Lower lobe of right lung (tissue), 2 donors: ENCODE results near the gene CADM1. TPM values are rescaled to one million over a fixed set of nuclear protein-coding genes. Genes with fewer than 3 reads are reported as not detected.

ENCODE experiments used
- ATAC-seq, 2 donors: fragments of 200-7000 bp; cut with Tn5 transposase; one replicate each; pipeline ENCODE4 v1.9.1; 2020 to 2022; ENCODE audit warnings: mild to moderate bottlenecking in 2 of 2, moderate library complexity in 2 of 2
- DNase-seq: peaks from one replicate; pipeline ENCODE4 v3.0.0-alpha.2; 2020
- H3K27ac ChIP-seq: fragments of 200-600 bp; one replicate; pipeline ENCODE4 v1.8.0; 2022
- H3K27me3 ChIP-seq: fragments of 200-600 bp; one replicate; pipeline ENCODE4 v1.8.0; 2022; ENCODE audit warnings: low read depth
- H3K36me3 ChIP-seq: fragments of 200-600 bp; one replicate; pipeline ENCODE4 v1.8.0; 2022; ENCODE audit warnings: mild to moderate bottlenecking
- H3K4me1 ChIP-seq: fragments of 200-600 bp; one replicate; pipeline ENCODE4 v1.8.0; 2022
- H3K4me3 ChIP-seq: fragments of 200-600 bp; one replicate; pipeline ENCODE4 v1.8.0; 2022; ENCODE audit warnings: mild to moderate bottlenecking
- H3K9me3 ChIP-seq: fragments of 200-600 bp; one replicate; pipeline ENCODE4 v1.8.0; 2022
- CTCF ChIP-seq: fragments of 200-600 bp; IDR thresholded peaks from one replicate; pipeline ENCODE4 v1.8.0; 2022; ENCODE audit warnings: antibody characterized with exemption, mild to moderate bottlenecking
- intact Hi-C: fragments of 100-400 bp; cut with DNase I; formaldehyde crosslinking; loops from one replicate; pipeline ENCODE4 v1.11.0; 2022
- total RNA-seq: library from RNA; stranded (reverse); fragmentation: NEBNext Ultra II Directional; extraction: Animal tissue kit (Norgen Biotek cat#: 25700); gene quantifications from one replicate; pipeline ENCODE4 v1.2.1, GENCODE V29; 2021
- donor health status: DM: no; HTN: yes; CAD: no; lungs with severe emphysema.

Gene CADM1
- total RNA-seq, 1 donor from 2014 or later = 149 TPM

GRCh38 chr11:115304774-115305472 lies 199.3 kb downstream of the CADM1 start:
- no peaks in the 10 kb centered on the region for H3K27me3 ChIP-seq
- no peaks in the 10 kb centered on the region for H3K9me3 ChIP-seq
- no peaks in the 10 kb centered on the region for H3K36me3 ChIP-seq
- no peak overlapping the region for H3K4me3 ChIP-seq
- no peak for TF ChIP-seq CTCF
- no peak for DNase-seq
- no peak overlapping the region for H3K27ac ChIP-seq
- intact Hi-C loops = no loop called here
- no peaks in the 10 kb centered on the region for H3K4me1 ChIP-seq
- no peak for ATAC-seq

GRCh38 chr11:115303929-115304531 lies 200.2 kb downstream of the CADM1 start:
- no peak overlapping the region for H3K27ac ChIP-seq
- intact Hi-C loops = no loop called here

GRCh38 chr11:115302946-115303703 lies 201.1 kb downstream of the CADM1 start:
- Histone ChIP-seq H3K27me3 (no peaks in the 10 kb centered on the region), H3K9me3 (no peaks in the 10 kb centered on the region), H3K36me3 (no peaks in the 10 kb centered on the region), H3K4me3 (no peak overlapping the region), H3K4me1 (no peaks in the 10 kb centered on the region), H3K27ac (no peak overlapping the region)
- intact Hi-C loops = no loop called here
- DNase-seq (no peak), ATAC-seq (no peak)
- TF ChIP-seq CTCF = no peak

More at GRCh38 chr11:115303929-115304531, 200.2 kb downstream of the CADM1 start:
- ATAC-seq (no peak), DNase-seq (no peak)
- Histone ChIP-seq H3K4me1 (no peaks in the 10 kb centered on the region), H3K9me3 (no peaks in the 10 kb centered on the region), H3K4me3 (no peak overlapping the region), H3K27me3 (no peaks in the 10 kb centered on the region), H3K36me3 (no peaks in the 10 kb centered on the region)
- no peak for TF ChIP-seq CTCF

- no peaks in the 10 kb centered on the region for H3K27me3 ChIP-seq
- intact Hi-C loops = no loop called here
- H3K27ac ChIP-seq = no peak overlapping the region
- no peak overlapping the region for H3K4me3 ChIP-seq
- TF ChIP-seq CTCF = no peak
- no peak for DNase-seq
- no peak for ATAC-seq
- H3K4me1 ChIP-seq = no peaks in the 10 kb centered on the region
- H3K36me3 ChIP-seq = no peaks in the 10 kb centered on the region
- H3K9me3 ChIP-seq = no peaks in the 10 kb centered on the region
Observed at GRCh38 chr11:115300660-115301428, 203.4 kb downstream of the CADM1 start.

DNA sequence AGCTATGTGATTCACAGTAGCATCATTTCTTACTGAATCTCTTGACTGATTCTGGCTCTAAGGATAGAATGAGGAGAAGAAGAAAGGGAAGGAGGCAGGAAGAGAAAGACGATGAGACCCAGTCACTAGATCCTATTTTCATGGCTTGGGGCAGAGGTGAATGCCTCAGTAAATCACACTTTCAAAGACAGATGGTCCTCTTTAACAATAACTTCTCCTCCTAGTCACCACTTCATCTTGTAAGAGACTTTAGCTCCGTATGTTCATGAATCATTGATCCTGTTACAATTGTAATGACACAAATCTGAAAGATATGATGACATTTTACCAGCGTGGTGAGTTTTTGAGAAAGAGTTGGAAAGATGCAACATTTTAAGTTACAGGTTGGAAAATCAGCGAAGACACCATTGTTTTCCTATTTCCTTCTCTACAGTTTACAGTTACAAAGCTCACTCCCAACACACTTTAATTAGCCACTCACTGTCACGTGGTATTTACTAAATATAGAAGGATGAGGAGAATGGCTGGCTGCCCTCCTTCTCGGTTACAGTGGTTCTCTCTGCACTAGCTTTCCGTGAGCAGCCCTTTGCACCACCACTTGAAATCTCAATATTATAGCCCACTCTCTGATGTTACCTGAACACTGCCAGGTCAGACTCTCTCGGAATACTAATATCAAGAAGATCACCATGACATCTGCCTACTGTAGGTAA lies 205.8 kb downstream of the CADM1 start:
- H3K27ac ChIP-seq = no peak overlapping the region
- no peak for TF ChIP-seq CTCF
- ATAC-seq (no peak), DNase-seq (no peak)
- no peaks in the 10 kb centered on the region for H3K27me3 ChIP-seq
- no peaks in the 10 kb centered on the region for H3K4me1 ChIP-seq
- no peak overlapping the region for H3K4me3 ChIP-seq
- H3K36me3 ChIP-seq = no peaks in the 10 kb centered on the region
- intact Hi-C loops = no loop called here
- H3K9me3 ChIP-seq = no peaks in the 10 kb centered on the region
